DMS79 treated with DMSO at 0.1 percent for 48 hours (cell line): ENCODE results near the gene GHRH.
A peak's percentile ranks its signal among the peaks of the same experiment; 100 is the strongest.

Experiments
- DNase-seq: peaks from one replicate; lab custom pipeline; 2025; lab: John Stamatoyannopoulos, UW

Gene GHRH

DNA sequence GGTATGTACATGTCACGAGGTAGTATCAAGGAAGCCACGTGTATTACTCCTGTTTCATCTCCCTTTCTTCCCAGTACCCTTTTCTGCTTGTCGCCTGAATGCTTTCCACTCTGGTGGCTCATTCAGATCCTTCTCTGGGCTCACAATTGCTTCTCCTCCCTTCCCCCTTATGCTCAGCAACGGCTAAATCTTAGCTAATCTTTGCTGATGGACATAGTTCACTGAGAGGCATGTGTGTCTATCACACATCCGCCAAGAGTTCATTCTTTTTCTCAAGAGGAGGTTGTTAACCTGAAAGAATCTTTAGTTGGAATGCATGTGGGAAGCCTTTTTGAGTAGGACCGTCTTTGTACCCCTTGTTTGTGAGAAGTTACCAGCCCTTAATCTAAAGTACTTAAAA lies 56.5 kb downstream of the GHRH start:
- no peak for DNase-seq

DNA sequence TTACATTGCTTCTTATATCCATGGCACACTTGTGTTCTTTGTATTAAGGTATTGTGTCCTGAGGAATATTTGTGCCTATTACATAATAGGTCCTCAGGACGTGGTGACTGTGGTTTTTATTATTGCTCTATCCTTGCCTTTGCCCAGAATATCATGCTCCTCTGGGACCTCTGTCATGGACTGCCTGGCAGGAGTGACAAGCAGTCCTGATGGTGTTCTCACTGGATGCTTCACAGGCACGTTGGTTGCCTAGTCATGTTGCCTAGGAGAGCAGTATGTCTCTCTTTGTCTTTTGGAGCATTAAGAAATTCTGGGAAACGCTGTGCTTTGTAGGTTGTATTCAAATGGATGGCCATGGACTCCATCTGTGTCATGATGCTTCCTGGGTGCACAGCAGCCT lies 57.6 kb downstream of the GHRH start:
- DNase-seq = no peak

DNA sequence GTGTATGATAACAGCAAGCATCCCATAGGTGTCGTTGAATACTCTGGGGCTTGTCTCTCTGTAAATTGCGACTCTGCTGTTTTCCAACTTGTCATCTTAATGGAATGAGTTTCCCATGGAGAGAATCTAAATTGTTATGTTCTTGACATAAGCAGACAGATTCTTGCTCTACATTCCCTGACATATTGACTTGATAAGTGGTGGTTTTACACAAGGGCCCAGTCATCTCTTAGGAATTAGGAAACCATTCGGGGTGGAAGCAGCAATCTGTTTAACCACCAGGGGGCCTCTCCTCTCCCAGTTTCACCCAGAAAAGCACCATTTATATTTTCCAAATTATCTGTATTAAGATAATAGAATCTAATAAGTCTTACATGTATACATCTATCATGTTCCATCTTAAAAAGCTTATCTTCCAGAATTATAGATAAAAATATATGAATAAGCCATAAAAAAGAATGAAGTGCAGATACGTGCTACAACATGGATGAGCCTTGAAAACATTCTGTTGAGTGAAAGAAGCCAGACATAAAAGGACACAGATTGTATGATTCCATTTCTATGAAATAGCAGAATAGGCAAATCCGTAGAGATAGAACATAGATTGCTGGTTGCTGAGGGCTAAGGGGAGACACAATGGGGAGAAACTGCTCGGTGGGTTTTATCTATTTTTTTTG lies 59.2 kb downstream of the GHRH start:
- peak; percentile 24 for DNase-seq

DNA sequence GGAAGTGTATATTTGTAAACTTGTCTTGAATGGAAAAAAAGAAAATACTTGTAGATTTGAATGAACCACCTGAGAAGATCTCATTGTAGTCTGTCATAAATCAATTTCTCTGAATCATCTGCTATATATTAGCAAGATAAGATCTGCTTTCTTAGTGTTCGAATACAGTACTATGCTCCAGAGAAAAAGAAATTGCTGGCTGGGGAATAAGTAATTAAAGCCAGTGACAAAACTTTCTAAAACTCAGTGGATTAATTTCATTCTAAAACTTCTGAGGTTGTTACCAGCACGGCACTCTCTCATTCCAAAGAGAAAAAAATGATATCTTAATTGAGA lies 59.8 kb downstream of the GHRH start:
- DNase-seq = no peak
